ENCODE results near the gene FBXO42.

DNA sequence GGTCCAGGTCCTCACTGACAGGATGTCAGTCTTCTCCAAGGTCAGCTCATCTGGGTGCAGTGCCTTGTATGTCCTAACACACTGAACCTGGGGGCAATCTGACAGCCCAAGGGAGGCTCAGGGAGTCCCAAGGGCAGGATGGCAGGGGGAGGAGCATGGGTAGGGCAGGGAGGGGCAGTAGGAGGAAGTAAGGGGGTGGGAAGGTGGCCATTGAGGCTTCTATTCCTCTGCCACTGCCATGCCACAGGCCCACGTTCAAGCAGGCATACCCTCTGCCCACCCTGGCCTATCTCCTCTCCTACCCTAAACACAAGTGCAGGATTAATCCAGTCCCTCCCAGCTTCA is 153.2 kb downstream of the FBXO42 start:
- no peak for TF ChIP-seq POLR2AphosphoS5 (IDR thresholded peaks at IDR 0.05; ENCODE audit: borderline replicate concordance, low read depth, low read length)
- TF ChIP-seq EZH2 (IDR thresholded peaks at IDR 0.05): no peak
- no peak for TF ChIP-seq FOXP2 (optimal IDR thresholded peaks at IDR 0.05; ENCODE audit: control extremely low read depth, extremely low read length, insufficient read depth)
